GM10847 (cell line): ENCODE results near the gene LBHD2.

Source experiments
- POLR2A ChIP-seq: IDR thresholded peaks from 2 replicates; pipeline ENCODE4 v1.6.1; 2011; ENCODE audit not compliant: insufficient read length; ENCODE audit errors: extremely low read depth

The LBHD2 gene

GRCh38 chr14:103136388-103137271 lies 52.6 kb downstream of the LBHD2 start:
- TF ChIP-seq POLR2A: no peak

DNA sequence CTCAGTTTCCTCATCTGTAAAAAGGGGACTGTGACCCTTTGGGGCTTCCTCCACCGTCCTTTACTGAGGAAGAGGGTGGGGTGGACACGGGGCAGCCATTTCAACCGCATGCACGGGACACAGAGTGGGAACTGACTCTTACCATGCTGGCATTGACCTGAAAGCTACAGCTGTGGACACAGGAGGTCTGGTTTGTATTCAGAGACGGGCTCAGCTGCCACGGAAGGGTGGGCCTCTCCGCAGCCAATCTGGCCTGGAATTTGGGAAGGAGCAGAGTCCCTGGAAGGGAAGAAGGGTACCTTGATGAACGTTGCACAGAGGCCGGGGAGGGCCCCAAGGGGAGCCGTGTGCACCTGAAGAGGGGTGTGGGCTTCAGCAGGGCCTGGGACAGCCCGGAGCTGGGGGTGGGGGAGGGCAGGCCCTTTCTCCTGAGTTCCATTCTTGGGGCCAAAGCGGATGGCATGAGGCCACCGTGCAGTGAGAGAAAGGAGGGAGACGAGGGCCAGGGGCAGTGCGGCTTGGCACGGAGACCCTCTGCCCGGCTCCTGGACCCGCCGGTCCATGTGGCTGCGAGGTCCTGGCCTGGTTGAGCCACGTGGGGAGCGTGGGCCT lies 53.8 kb downstream of the LBHD2 start:
- no peak for TF ChIP-seq POLR2A

GRCh38 chr14:103138301-103139131 lies 54.5 kb downstream of the LBHD2 start:
- TF ChIP-seq POLR2A: no peak

GRCh38 chr14:103139132-103140025 lies 55.4 kb downstream of the LBHD2 start:
- TF ChIP-seq POLR2A: no peak
